CD14-positive monocyte (primary cell): ENCODE measurements around the gene TMEM132D. TPM values are rescaled to one million over a fixed set of nuclear protein-coding genes. Genes with fewer than 3 reads are reported as not detected.

Experiments used
- DNase-seq, 3 donors: peaks; one replicate each; pipeline ENCODE4 v3.0.0-alpha.2; 2011 to 2022
- H2AFZ ChIP-seq: 2 replicates; pipeline ENCODE4 v1.6.0; 2012; ENCODE audit warnings: mild to moderate bottlenecking, low read depth, low read length, inconsistent platforms; ENCODE audit not compliant: insufficient read depth, poor library complexity, severe bottlenecking
- H3K27ac ChIP-seq, 2 donors: 1 replicate in 1 of 2; 2 replicates in 1 of 2; pipeline ENCODE4 v1.5.1; 2012 to 2013; ENCODE audit warnings: low read length in 2 of 2, control low read depth in 1 of 2, inconsistent platforms in 1 of 2, low read depth in 1 of 2, mild to moderate bottlenecking in 1 of 2
- H3K27me3 ChIP-seq, 2 donors: one replicate each; pipeline versions ENCODE4 v1.6.0 to v1.6.1; 2011 to 2013; ENCODE audit warnings: low read length in 2 of 2; ENCODE audit not compliant: control insufficient read depth in 2 of 2, insufficient read depth in 2 of 2
- H3K36me3 ChIP-seq, 2 donors: replicated peaks in 1 of 2; 1 replicate in 1 of 2; 2 replicates in 1 of 2; pipeline versions ENCODE4 v1.5.1 to v1.6.1; 2012 to 2013; ENCODE audit warnings: low read length in 2 of 2, control low read depth in 1 of 2, inconsistent platforms in 1 of 2, mild to moderate bottlenecking in 1 of 2; ENCODE audit not compliant: insufficient read depth in 2 of 2, control insufficient read depth in 1 of 2
- H3K4me1 ChIP-seq, 2 donors: 1 replicate in 1 of 2; 2 replicates in 1 of 2; pipeline versions ENCODE4 v1.5.1 to v1.6.1; 2012 to 2013; ENCODE audit warnings: low read length in 2 of 2, control low read depth in 1 of 2, inconsistent platforms in 1 of 2, mild to moderate bottlenecking in 1 of 2, moderate library complexity in 1 of 2; ENCODE audit not compliant: insufficient read depth in 2 of 2, control insufficient read depth in 1 of 2
- H3K4me2 ChIP-seq: replicated peaks from 2 replicates; pipeline ENCODE3; 2012; ENCODE audit warnings: low read length, moderate library complexity, mild to moderate bottlenecking; ENCODE audit not compliant: poor library complexity, severe bottlenecking; ENCODE audit errors: extremely low read depth
- H3K4me3 ChIP-seq, 3 experiments: fragments of 200-600 bp in 1 of 3; sonication (generic) in 1 of 3; replicated peaks in 1 of 3; 1 replicate in 2 of 3; 2 replicates in 1 of 3; pipeline ENCODE4 v1.5.1; 2011 to 2013; ENCODE audit warnings: low read length in 3 of 3, mild to moderate bottlenecking in 3 of 3, control low read depth in 2 of 3, low read depth in 2 of 3, inconsistent platforms in 1 of 3, moderate library complexity in 1 of 3
- H3K79me2 ChIP-seq: 2 replicates; pipeline ENCODE4 v1.6.0; 2012; ENCODE audit warnings: mild to moderate bottlenecking, control low read depth, inconsistent platforms, low read length, moderate library complexity; ENCODE audit not compliant: insufficient read depth
- H3K9ac ChIP-seq: 2 replicates; pipeline ENCODE4 v1.6.0; 2017; ENCODE audit warnings: low read length, mild to moderate bottlenecking; ENCODE audit not compliant: insufficient read depth, poor library complexity, severe bottlenecking
- H3K9me3 ChIP-seq, 2 donors: replicated peaks in 1 of 2; 1 replicate in 1 of 2; 2 replicates in 1 of 2; pipeline versions ENCODE4 v1.5.1 to v1.6.1; 2012 to 2013; ENCODE audit warnings: low read length in 2 of 2, control low read depth in 1 of 2; ENCODE audit not compliant: control insufficient read depth in 1 of 2, insufficient read depth in 1 of 2
- H4K20me1 ChIP-seq: 2 replicates; pipeline ENCODE4 v1.6.0; 2012; ENCODE audit warnings: mild to moderate bottlenecking, low read length, control low read depth, moderate library complexity; ENCODE audit not compliant: insufficient read depth
- H3K27ac Mint-ChIP-seq, 7 donors: one replicate each; pipeline ENCODE4 v1.8.0; 2020; ENCODE audit warnings: mild to moderate bottlenecking in 7 of 7, mixed read lengths in 7 of 7, moderate library complexity in 6 of 7, inconsistent platforms in 2 of 7
- H3K27me3 Mint-ChIP-seq, 3 donors: one replicate each; pipeline ENCODE4 v1.8.0; 2021 to 2022; ENCODE audit warnings: low read depth in 3 of 3, mild to moderate bottlenecking in 3 of 3, mixed read lengths in 3 of 3, moderate library complexity in 3 of 3, inconsistent platforms in 1 of 3
- H3K36me3 Mint-ChIP-seq, 2 donors: one replicate each; pipeline ENCODE4 v1.8.0; 2020; ENCODE audit warnings: mixed read lengths in 2 of 2, inconsistent platforms in 1 of 2, mild to moderate bottlenecking in 1 of 2
- H3K4me1 Mint-ChIP-seq: one replicate; pipeline ENCODE4 v1.8.0; 2020; ENCODE audit warnings: mild to moderate bottlenecking, mixed read lengths
- H3K4me3 Mint-ChIP-seq, 2 donors: one replicate each; pipeline ENCODE4 v1.8.0; 2020; ENCODE audit warnings: mild to moderate bottlenecking in 2 of 2, mixed read lengths in 2 of 2, moderate library complexity in 1 of 2
- H3K9me3 Mint-ChIP-seq, 7 donors: one replicate each; pipeline ENCODE4 v1.8.0; 2020 to 2022; ENCODE audit warnings: mixed read lengths in 7 of 7, mild to moderate bottlenecking in 6 of 7, moderate library complexity in 6 of 7, inconsistent platforms in 2 of 7
- CTCF ChIP-seq: fragments of 200-600 bp; IDR thresholded peaks from one replicate; pipeline ENCODE4 v1.8.0; 2022; ENCODE audit warnings: antibody characterized with exemption, mild to moderate bottlenecking
- WGBS: methylation state at CpG from one replicate; pipeline ENCODE4 v1.1.5; 2013; ENCODE audit warnings: missing lambda C conversion rate; ENCODE audit not compliant: insufficient coverage; 5-methylcytosine and 5-hydroxymethylcytosine counted together
- intact Hi-C, 2 donors: fragments of 100-400 bp; cut with micrococcal nuclease; formaldehyde crosslinking; loops; one replicate each; pipeline versions ENCODE4 v1.15.0 to v1.15.1; 2023
- polyA plus RNA-seq, 3 donors: library from polyadenylated mRNA; depleted of rRNA in 1 of 3; unstranded in 2 of 3; stranded (reverse) in 1 of 3; fragments of 300-500 nt in 2 of 3; fragments of >200 nt in 1 of 3; fragmentation: Illumina TruSeq in 2 of 3; gene quantifications; 1 replicate in 2 of 3; 2 replicates in 1 of 3; pipeline ENCODE4 v1.2.3, GENCODE V29; 2012 to 2021

Gene TMEM132D
- polyA plus RNA-seq, 3 donors, result 0.04 TPM; not detected in 2

- Histone ChIP-seq H2AFZ (no peak overlapping the region), H3K9ac (no peak overlapping the region), H3K79me2 (no peaks in the 10 kb centered on the region), H3K27ac (no peak overlapping the region), H3K4me2 (no peak overlapping the region), H3K27me3 (no peaks in the 10 kb centered on the region), H3K4me1 (no peaks in the 10 kb centered on the region), H3K36me3 (no peaks in the 10 kb centered on the region), H3K9me3 (peaks cover 5% of the 10 kb centered on the region in 2 donors), H4K20me1 (no peaks in the 10 kb centered on the region), H3K4me3 (no peak overlapping the region)
- H3K36me3 Mint-ChIP-seq, result no peaks in the 10 kb centered on the region
- no peaks in the 10 kb centered on the region for H3K27me3 Mint-ChIP-seq
- no peak for TF ChIP-seq CTCF
- no peak for DNase-seq
- H3K4me1 Mint-ChIP-seq, result no peaks in the 10 kb centered on the region
- no peak overlapping the region for H3K27ac Mint-ChIP-seq
- H3K9me3 Mint-ChIP-seq, result peaks cover 2 to 24% (median 12%) of the 10 kb centered on the region in 7 donors
- no CpG with 5 or more reads among the region's 4 CpGs for WGBS
- intact Hi-C loops, result no loop called here
- H3K4me3 Mint-ChIP-seq, result no peak overlapping the region
Observed at GRCh38 chr12:129604506-129604905, 299.3 kb downstream of the TMEM132D start.

- Histone ChIP-seq H3K27ac (no peak overlapping the region), H3K27me3 (no peaks in the 10 kb centered on the region), H3K79me2 (no peaks in the 10 kb centered on the region), H4K20me1 (no peaks in the 10 kb centered on the region), H3K9ac (no peak overlapping the region), H2AFZ (no peak overlapping the region), H3K36me3 (no peaks in the 10 kb centered on the region), H3K4me1 (no peaks in the 10 kb centered on the region), H3K4me2 (no peak overlapping the region), H3K9me3 (no peaks in the 10 kb centered on the region), H3K4me3 (no peak overlapping the region)
- intact Hi-C loops, result no loop called here
- no peak for TF ChIP-seq CTCF
- Mint-ChIP-seq H3K36me3 (no peaks in the 10 kb centered on the region), H3K27me3 (peaks cover 0 to 2% (median 0%) of the 10 kb centered on the region in 3 donors), H3K4me3 (no peak overlapping the region), H3K27ac (no peak overlapping the region), H3K4me1 (no peaks in the 10 kb centered on the region), H3K9me3 (peaks cover 2 to 20% (median 11%) of the 10 kb centered on the region in 7 donors)
- DNase-seq, result no peak
- WGBS, result no CpG with 5 or more reads among the region's 1 CpG
Observed at GRCh38 chr12:129599406-129599805, 304.4 kb downstream of the TMEM132D start.
